Fibroblast of mammary gland (primary cell): Measurements from ENCODE around the gene MAPK8.

Experiments used
- DNase-seq: peaks from one replicate; pipeline ENCODE4 v3.0.0-alpha.2; 2010; ENCODE audit warnings: low read depth
- H3K4me3 ChIP-seq: 2 replicates; pipeline ENCODE4 v1.5.1; 2011; ENCODE audit warnings: low read depth, mild to moderate bottlenecking, low read length, moderate library complexity; ENCODE audit not compliant: control insufficient read depth
- CTCF ChIP-seq: conservative IDR thresholded peaks from 2 replicates; pipeline ENCODE4 v1.5.1; 2011; ENCODE audit warnings: low read depth, low read length, inconsistent platforms; ENCODE audit not compliant: control insufficient read depth, insufficient read depth

Gene MAPK8

DNA sequence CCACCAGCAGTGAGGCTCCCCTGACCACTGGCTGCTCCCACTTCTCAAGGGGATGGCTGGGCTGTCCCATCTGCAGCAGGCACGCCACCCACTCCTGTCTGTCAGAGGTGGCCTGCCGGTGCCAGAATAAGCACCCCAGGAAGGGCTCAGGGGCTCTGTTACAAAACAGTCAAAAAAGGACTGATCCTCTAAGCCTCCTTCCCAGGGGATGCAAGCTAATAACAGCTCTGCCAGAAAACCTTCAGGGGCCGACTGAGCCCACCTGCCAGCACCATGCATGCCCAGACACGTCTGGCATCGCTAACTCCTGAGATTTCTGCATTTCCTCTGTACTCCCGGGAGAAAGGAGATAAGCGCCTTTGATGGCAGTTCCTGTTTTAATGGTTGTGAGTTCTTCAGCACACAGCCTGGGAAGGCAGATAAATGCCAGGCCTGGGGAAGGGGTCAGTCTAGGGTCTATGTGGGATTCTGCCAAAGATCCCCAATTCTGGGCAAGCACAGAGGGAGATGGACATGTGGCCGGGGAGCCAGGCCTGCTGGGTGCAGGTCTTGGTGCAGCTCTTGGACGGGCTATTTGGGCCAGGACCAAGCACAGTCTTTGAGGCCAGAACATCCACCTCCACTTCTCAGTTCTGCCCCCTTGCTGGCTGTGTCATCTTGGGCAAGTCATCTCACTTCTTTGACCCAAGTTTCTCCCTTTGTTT is 170.0 kb downstream of the MAPK8 start:
- no peak overlapping the region for H3K4me3 ChIP-seq
- no peak for TF ChIP-seq CTCF
- DNase-seq: no peak

DNA sequence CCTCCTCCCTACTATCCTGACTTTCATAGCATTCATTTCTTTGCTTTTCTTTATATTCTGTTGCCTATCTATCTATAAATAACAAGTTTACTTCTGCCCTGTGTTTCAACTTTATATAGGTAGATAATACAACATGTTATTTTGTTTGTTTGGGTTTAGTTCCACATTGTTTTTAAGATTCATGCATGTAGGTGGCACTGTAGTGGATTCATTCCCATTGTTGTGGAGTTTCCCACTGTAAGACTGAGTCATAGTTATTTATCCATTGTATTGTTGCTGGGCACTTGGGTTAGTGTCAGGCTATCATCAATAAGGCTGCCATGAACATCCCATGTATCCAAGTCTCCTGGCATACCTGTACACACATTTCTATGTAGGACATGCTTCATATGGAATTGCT is 170.7 kb downstream of the MAPK8 start:
- no peak overlapping the region for H3K4me3 ChIP-seq
- no peak for DNase-seq
- no peak for TF ChIP-seq CTCF

GRCh38 chr10:48477616-48478015 is 171.1 kb downstream of the MAPK8 start:
- no peak overlapping the region for H3K4me3 ChIP-seq
- no peak for DNase-seq
- TF ChIP-seq CTCF: no peak

DNA sequence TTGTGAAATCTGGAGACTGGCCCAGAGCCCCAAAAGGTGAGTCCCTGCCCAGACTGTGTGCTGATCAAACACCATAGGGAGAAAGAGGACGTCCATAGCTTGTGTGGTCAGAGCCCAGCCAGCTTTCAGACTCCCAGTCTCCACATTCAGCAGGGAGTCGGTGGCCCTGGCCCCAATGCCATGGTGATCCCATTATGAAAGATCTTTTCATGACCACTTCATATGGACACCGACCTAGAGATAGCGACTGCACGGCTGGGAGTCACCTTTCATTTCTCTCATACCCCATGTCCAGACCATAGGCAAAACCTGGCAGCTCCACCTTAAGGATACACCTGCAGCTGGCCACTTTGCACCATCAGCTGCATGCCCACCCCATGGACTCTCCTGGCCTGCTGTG is 172.0 kb downstream of the MAPK8 start:
- H3K4me3 ChIP-seq: no peak overlapping the region
- TF ChIP-seq CTCF: no peak
- DNase-seq: no peak

GRCh38 chr10:48478980-48479811 is 172.7 kb downstream of the MAPK8 start:
- no peak for DNase-seq

More at GRCh38 chr10:48478980-48479811, 172.7 kb downstream of the MAPK8 start:
- H3K4me3 ChIP-seq: no peak overlapping the region
- TF ChIP-seq CTCF: no peak
